B cell (primary cell): ENCODE data around the gene MCUB. TPM values are rescaled to one million over a fixed set of nuclear protein-coding genes. Genes with fewer than 3 reads are reported as not detected.
"Not testable (repeated sequence)": the region's sequence is repeated elsewhere in the genome, so short reads cannot be mapped to it uniquely, and the experiment has no call there.

Experiments used
- ATAC-seq: fragments of 200-7000 bp; cut with Tn5 transposase; one replicate; pipeline ENCODE4 v1.10.0; 2021; ENCODE audit warnings: low read depth, mild to moderate bottlenecking, moderate number of reproducible peaks, moderate library complexity
- CTCF ChIA-PET: fragments of 350-600 bp; sonication (Branson Sonifier 250); formaldehyde crosslinking; loops from one replicate; lab custom pipeline; 2021; ENCODE audit warnings: antibody characterized with exemption, inconsistent platforms; lab: Charles Lee
- POLR2A ChIA-PET: fragments of 350-600 bp; sonication (Branson Sonifier 250); formaldehyde crosslinking; loops from one replicate; lab custom pipeline; 2021; ENCODE audit warnings: antibody characterized with exemption; lab: Charles Lee
- DNase-seq: peaks from one replicate; pipeline ENCODE4 v3.0.0; 2013
- H2AFZ ChIP-seq: 2 replicates; pipeline ENCODE4 v1.6.1; 2012; ENCODE audit warnings: mild to moderate bottlenecking, low read depth, low read length; ENCODE audit not compliant: insufficient read depth, poor library complexity, severe bottlenecking
- H3K27ac ChIP-seq, 2 donors: 1 replicate in 1 of 2; 2 replicates in 1 of 2; pipeline ENCODE4 v1.5.1; 2012 to 2013; ENCODE audit warnings: low read length in 2 of 2, mild to moderate bottlenecking in 2 of 2, moderate library complexity in 1 of 2
- H3K27me3 ChIP-seq, 4 experiments: fragments of 200-600 bp in 1 of 4; sonication (generic) in 1 of 4; replicated peaks in 1 of 4; 1 replicate in 2 of 4; 2 replicates in 2 of 4; pipeline versions ENCODE4 v1.6.1 to v1.7.0; 2013 to 2016; ENCODE audit warnings: low read length in 3 of 4, mild to moderate bottlenecking in 2 of 4, mixed read lengths in 1 of 4, moderate library complexity in 1 of 4; ENCODE audit not compliant: insufficient read depth in 4 of 4, control insufficient read depth in 3 of 4; ENCODE audit errors: control extremely low read depth in 1 of 4
- H3K36me3 ChIP-seq, 2 experiments: replicated peaks in 1 of 2; 1 replicate in 1 of 2; 2 replicates in 1 of 2; pipeline versions ENCODE4 v1.6.1 to v1.7.1; 2013; ENCODE audit warnings: low read length in 1 of 2; ENCODE audit not compliant: insufficient read depth in 2 of 2, control insufficient read depth in 1 of 2; ENCODE audit errors: control extremely low read depth in 1 of 2, extremely low read depth in 1 of 2
- H3K4me1 ChIP-seq, 2 donors: fragments of 200-600 bp in 1 of 2; sonication (generic) in 1 of 2; 1 replicate in 1 of 2; 2 replicates in 1 of 2; pipeline versions ENCODE4 v1.5.1 to v1.6.1; 2013 to 2017; ENCODE audit warnings: low read length in 2 of 2; ENCODE audit not compliant: control insufficient read depth in 2 of 2, insufficient read depth in 2 of 2
- H3K4me2 ChIP-seq: replicated peaks from 2 replicates; pipeline ENCODE3; 2012; ENCODE audit warnings: mild to moderate bottlenecking, low read depth, low read length; ENCODE audit not compliant: poor library complexity, severe bottlenecking
- H3K4me3 ChIP-seq, 5 experiments: fragments of 200-600 bp in 1 of 5; sonication (generic) in 1 of 5; 1 replicate in 3 of 5; 2 replicates in 2 of 5; pipeline versions ENCODE4 v1.5.1 to v1.7.0; 2011 to 2016; ENCODE audit warnings: low read length in 4 of 5, mild to moderate bottlenecking in 4 of 5, low read depth in 2 of 5, control low read depth in 1 of 5, moderate library complexity in 1 of 5; ENCODE audit not compliant: insufficient read depth in 1 of 5; ENCODE audit errors: control extremely low read depth in 1 of 5, extremely low read depth in 1 of 5
- H3K79me2 ChIP-seq: fragments of 200-600 bp; sonication (generic); one replicate; pipeline ENCODE4 v1.6.0; 2016; ENCODE audit warnings: low read length; ENCODE audit not compliant: control insufficient read depth, insufficient read depth
- H3K9ac ChIP-seq: fragments of 200-600 bp; sonication (generic); 2 replicates; pipeline ENCODE4 v1.6.1; 2017; ENCODE audit warnings: mild to moderate bottlenecking, low read length, moderate library complexity
- H3K9me3 ChIP-seq, 3 donors: one replicate each; pipeline versions ENCODE4 v1.6.1 to v1.7.1; 2013; ENCODE audit warnings: low read length in 2 of 3; ENCODE audit not compliant: control insufficient read depth in 2 of 3, insufficient read depth in 1 of 3; ENCODE audit errors: control extremely low read depth in 1 of 3
- H4K20me1 ChIP-seq: 2 replicates; pipeline ENCODE4 v1.6.0; 2012; ENCODE audit warnings: mild to moderate bottlenecking, low read length; ENCODE audit not compliant: insufficient read depth, control insufficient read depth, poor library complexity, severe bottlenecking
- H3K27ac Mint-ChIP-seq: one replicate; pipeline ENCODE4 v1.8.0; 2021; ENCODE audit warnings: mixed read lengths
- H3K27me3 Mint-ChIP-seq: one replicate; pipeline ENCODE4 v1.8.0; 2021; ENCODE audit warnings: mixed read lengths
- H3K4me1 Mint-ChIP-seq: one replicate; pipeline ENCODE4 v1.8.0; 2021; ENCODE audit warnings: mixed read lengths
- H3K4me3 Mint-ChIP-seq: one replicate; pipeline ENCODE4 v1.8.0; 2021; ENCODE audit warnings: mixed read lengths
- H3K9me3 Mint-ChIP-seq: one replicate; pipeline ENCODE4 v1.8.0; 2022; ENCODE audit warnings: mixed read lengths; ENCODE audit not compliant: insufficient read depth
- EZH2 ChIP-seq: IDR thresholded peaks from 2 replicates; pipeline ENCODE4 v1.6.1; 2012; ENCODE audit warnings: borderline replicate concordance, low read depth, mild to moderate bottlenecking, moderate library complexity, low read length; ENCODE audit not compliant: insufficient read depth, poor library complexity, severe bottlenecking
- WGBS: methylation state at CpG from one replicate; pipeline ENCODE4 v1.1.5; 2013; ENCODE audit warnings: missing lambda C conversion rate; ENCODE audit not compliant: insufficient coverage; 5-methylcytosine and 5-hydroxymethylcytosine counted together
- intact Hi-C: fragments of 100-400 bp; cut with micrococcal nuclease; formaldehyde crosslinking; loops from one replicate; pipeline ENCODE4 v1.10.0; 2022
- polyA plus RNA-seq: library from polyadenylated mRNA; depleted of rRNA; stranded (reverse); fragments of >200 nt; gene quantifications from 2 replicates; pipeline ENCODE4 v1.2.3, GENCODE V29; 2012
- total RNA-seq, 2 donors: library from RNA; stranded (reverse); fragments of 120-200 nt in 1 of 2; gene quantifications; 1 replicate in 1 of 2; 2 replicates in 1 of 2; pipeline versions ENCODE4 v1.2.3 to v1.2.4, GENCODE V29; 2013 to 2022
- TF ChIP-seq, protein P1 (sequence below): fragments of 200-600 bp; IDR thresholded peaks from one replicate; pipeline ENCODE4 v1.8.0; 2022; ENCODE audit warnings: antibody characterized with exemption, mild to moderate bottlenecking

MCUB gene
- total and polyA plus RNA-seq, 2 donors (not counting 1 experiment from before 2014, with no cell fraction given): 59.3 to 114 TPM

- TF ChIP-seq EZH2: no peak
- TF ChIP-seq, protein P1, sequence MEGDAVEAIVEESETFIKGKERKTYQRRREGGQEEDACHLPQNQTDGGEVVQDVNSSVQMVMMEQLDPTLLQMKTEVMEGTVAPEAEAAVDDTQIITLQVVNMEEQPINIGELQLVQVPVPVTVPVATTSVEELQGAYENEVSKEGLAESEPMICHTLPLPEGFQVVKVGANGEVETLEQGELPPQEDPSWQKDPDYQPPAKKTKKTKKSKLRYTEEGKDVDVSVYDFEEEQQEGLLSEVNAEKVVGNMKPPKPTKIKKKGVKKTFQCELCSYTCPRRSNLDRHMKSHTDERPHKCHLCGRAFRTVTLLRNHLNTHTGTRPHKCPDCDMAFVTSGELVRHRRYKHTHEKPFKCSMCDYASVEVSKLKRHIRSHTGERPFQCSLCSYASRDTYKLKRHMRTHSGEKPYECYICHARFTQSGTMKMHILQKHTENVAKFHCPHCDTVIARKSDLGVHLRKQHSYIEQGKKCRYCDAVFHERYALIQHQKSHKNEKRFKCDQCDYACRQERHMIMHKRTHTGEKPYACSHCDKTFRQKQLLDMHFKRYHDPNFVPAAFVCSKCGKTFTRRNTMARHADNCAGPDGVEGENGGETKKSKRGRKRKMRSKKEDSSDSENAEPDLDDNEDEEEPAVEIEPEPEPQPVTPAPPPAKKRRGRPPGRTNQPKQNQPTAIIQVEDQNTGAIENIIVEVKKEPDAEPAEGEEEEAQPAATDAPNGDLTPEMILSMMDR: no peak
- Histone ChIP-seq H3K4me1 (peaks cover 2 to 6% of the 10 kb centered on the region in 2 donors), H3K79me2 (peaks cover 66% of the 10 kb centered on the region), H2AFZ (no peak overlapping the region), H3K36me3 (no peaks in the 10 kb centered on the region), H3K27ac (no peak overlapping the region), H3K9me3 (peaks cover 0 to 6% (median 0%) of the 10 kb centered on the region in 3 donors), H3K9ac (no peak overlapping the region), H3K4me3 (no peak overlapping the region), H3K27me3 (no peaks in the 10 kb centered on the region), H4K20me1 (peaks cover 54% of the 10 kb centered on the region), H3K4me2 (no peak overlapping the region)
- Mint-ChIP-seq H3K4me3 (no peak overlapping the region), H3K27ac (no peak overlapping the region), H3K27me3 (no peaks in the 10 kb centered on the region), H3K9me3 (no peaks in the 10 kb centered on the region), H3K4me1 (peaks cover 35% of the 10 kb centered on the region)
- WGBS: no CpG with 5 or more reads among the region's 1 CpG
- ATAC-seq: no peak
- intact Hi-C loops: no loop called here
- DNase-seq: no peak
- POLR2A ChIA-PET: no interaction called here
- CTCF ChIA-PET: no interaction called here
These were observed 32.3 kb downstream of the MCUB start for GRCh38 chr4:109592367-109592766.

- H3K9ac ChIP-seq, H3K27ac ChIP-seq, H3K27me3 ChIP-seq, H3K9me3 ChIP-seq, H3K36me3 ChIP-seq, H3K4me3 ChIP-seq, H3K27ac Mint-ChIP-seq, H3K9me3 Mint-ChIP-seq, CTCF ChIA-PET, H2AFZ ChIP-seq, H3K4me3 Mint-ChIP-seq, ATAC-seq, H3K27me3 Mint-ChIP-seq, DNase-seq, intact Hi-C loops, POLR2A ChIA-PET, H3K4me2 ChIP-seq: not testable (repeated sequence)
- Histone ChIP-seq H3K4me1 (peaks cover 0 to 10% of the 10 kb centered on the region in 2 donors), H4K20me1 (peaks cover 57% of the 10 kb centered on the region), H3K79me2 (peaks cover 57% of the 10 kb centered on the region)
- 80% methylated on average over 1 of the region's 3 CpGs for WGBS
- peaks cover 26% of the 10 kb centered on the region for H3K4me1 Mint-ChIP-seq
These were observed 35.1 kb downstream of the MCUB start for GRCh38 chr4:109595123-109595522.

DNA sequence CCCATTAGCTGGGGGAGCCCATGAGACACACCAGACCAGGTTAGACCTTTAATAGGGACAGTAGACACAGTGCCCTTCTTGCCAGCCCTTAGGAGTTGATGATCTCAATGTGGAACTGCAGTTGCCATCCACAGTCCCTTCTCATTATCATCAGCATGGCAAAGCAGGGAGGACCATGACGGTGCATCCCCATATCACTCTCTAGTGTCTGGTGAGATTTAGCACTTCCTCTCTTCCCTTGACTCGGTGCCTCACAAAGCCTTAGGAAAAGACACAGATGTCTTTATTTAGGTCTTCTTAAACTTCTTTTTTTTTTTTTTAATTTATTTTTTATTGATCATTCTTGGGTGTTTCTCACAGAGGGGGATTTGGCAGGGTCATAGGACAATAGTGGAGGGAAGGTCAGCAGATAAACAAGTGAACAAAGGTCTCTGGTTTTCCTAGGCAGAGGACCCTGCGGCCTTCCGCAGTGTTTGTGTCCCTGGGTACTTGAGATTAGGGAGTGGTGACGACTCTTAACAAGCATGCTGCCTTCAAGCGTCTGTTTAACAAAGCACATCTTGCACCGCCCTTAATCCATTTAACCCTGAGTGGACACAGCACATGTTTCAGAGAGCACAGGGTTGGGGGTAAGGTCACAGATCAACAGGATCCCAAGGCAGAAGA is 36.5 kb downstream of the MCUB start:
- not testable (repeated sequence) for DNase-seq, H3K4me2 ChIP-seq

More for the DNA sequence above, 36.5 kb downstream of the MCUB start:
- intact Hi-C loops, H3K36me3 ChIP-seq, H3K4me3 ChIP-seq, H3K27me3 ChIP-seq, H3K9ac ChIP-seq, H3K4me1 ChIP-seq, H3K9me3 Mint-ChIP-seq, POLR2A ChIA-PET, H3K4me3 Mint-ChIP-seq, CTCF ChIA-PET, H3K27ac ChIP-seq, H3K9me3 ChIP-seq, ATAC-seq, H3K27ac Mint-ChIP-seq, H3K27me3 Mint-ChIP-seq, H2AFZ ChIP-seq: not testable (repeated sequence)
- H4K20me1 ChIP-seq: peaks cover 48% of the 10 kb centered on the region
- peaks cover 22% of the 10 kb centered on the region for H3K4me1 Mint-ChIP-seq
- WGBS: no CpG with 5 or more reads among the region's 7 CpGs
- peaks cover 52% of the 10 kb centered on the region for H3K79me2 ChIP-seq
